ENCODE measurements around the gene EGR4. TPM values are rescaled to one million over a fixed set of nuclear protein-coding genes. Genes with fewer than 3 reads are reported as not detected.
A peak's percentile ranks its signal among the peaks of the same experiment; 100 is the strongest.

The EGR4 gene
- total and polyA plus RNA-seq, 7 donors, result not detected

GRCh38 chr2:73257425-73258125 is 35.8 kb downstream of the EGR4 start:
- Histone ChIP-seq H3K9me3 (no peaks in the 10 kb centered on the region), H3K4me3 (no peak overlapping the region), H3K4me1 (no peaks in the 10 kb centered on the region), H3K36me3 (ENCODE audit: insufficient read depth in 1 of 2, low read depth in 1 of 2) (peaks cover 2 to 27% of the 10 kb centered on the region in 2 donors), H3K27me3 (ENCODE audit: insufficient read depth in 3 of 3, low read length in 2 of 3) (no peaks in the 10 kb centered on the region), H3K27ac (no peak overlapping the region)
- DNase-seq (peak in 1 of 2 donors; percentile 64), ATAC-seq (no peak)
- TF ChIP-seq CTCF (IDR thresholded peaks at IDR 0.05), result no peak
- WGBS, 3 donors, result 65 to 73% (median 68%) methylated on average over 10 of the region's 10 CpGs
- intact Hi-C loops (cut with DNase I), result loop anchor here in 1 of 2 donors (5.0 kb wide), 1 partner anchor 95 kb away; no protein-coding TSS in a partner anchor

- DNase-seq, result no peak
- no peak overlapping the region for H3K27ac ChIP-seq
- no peak for TF ChIP-seq CTCF (IDR thresholded peaks at IDR 0.05)
- no peaks in the 10 kb centered on the region for H3K27me3 ChIP-seq (ENCODE audit: insufficient read depth in 3 of 3, low read length in 2 of 3)
- WGBS, 3 donors, result 83 to 92% (median 91%) methylated on average over 2 of the region's 2 CpGs
- H3K4me3 ChIP-seq, result no peak overlapping the region
- ATAC-seq, result no peak
- peaks cover 2 to 33% of the 10 kb centered on the region in 2 donors for H3K36me3 ChIP-seq (ENCODE audit: insufficient read depth in 1 of 2, low read depth in 1 of 2)
- no peaks in the 10 kb centered on the region for H3K9me3 ChIP-seq
- intact Hi-C loops (cut with DNase I), result loop anchor here in 1 of 2 donors (5.0 kb wide), 1 partner anchor 95 kb away; no protein-coding TSS in a partner anchor
- no peaks in the 10 kb centered on the region for H3K4me1 ChIP-seq
Observed at GRCh38 chr2:73257021-73257420, 36.3 kb downstream of the EGR4 start.

- intact Hi-C loops (cut with DNase I), result loop anchor here in 1 of 2 donors (5.0 kb wide), 1 partner anchor 94 kb away; no protein-coding TSS in a partner anchor
- H3K4me1 ChIP-seq, result no peaks in the 10 kb centered on the region
- no peak for ATAC-seq
- H3K36me3 ChIP-seq (ENCODE audit: insufficient read depth in 1 of 2, low read depth in 1 of 2), result peaks cover 2 to 37% of the 10 kb centered on the region in 2 donors
- no peak for TF ChIP-seq CTCF (IDR thresholded peaks at IDR 0.05)
- H3K9me3 ChIP-seq, result no peaks in the 10 kb centered on the region
- H3K27me3 ChIP-seq (ENCODE audit: insufficient read depth in 3 of 3, low read length in 2 of 3), result no peaks in the 10 kb centered on the region
- H3K27ac ChIP-seq, result no peak overlapping the region
- 47 to 70% (median 69%) methylated on average over 1 of the region's 1 CpG for WGBS, 3 donors
- no peak for DNase-seq
- H3K4me3 ChIP-seq, result no peak overlapping the region
Observed at GRCh38 chr2:73256618-73256922, 36.8 kb downstream of the EGR4 start.

- H3K27ac ChIP-seq, result no peak overlapping the region
- H3K4me3 ChIP-seq, result no peak overlapping the region
- no peak for ATAC-seq
- H3K27me3 ChIP-seq (ENCODE audit: insufficient read depth in 3 of 3, low read length in 2 of 3), result no peaks in the 10 kb centered on the region
- H3K4me1 ChIP-seq, result no peaks in the 10 kb centered on the region
- WGBS, 3 donors, result 60 to 62% (median 61%) methylated on average over 5 of the region's 5 CpGs
- H3K36me3 ChIP-seq (ENCODE audit: insufficient read depth in 1 of 2, low read depth in 1 of 2), result peaks cover 2 to 42% of the 10 kb centered on the region in 2 donors
- no peaks in the 10 kb centered on the region for H3K9me3 ChIP-seq
- TF ChIP-seq CTCF (IDR thresholded peaks at IDR 0.05), result no peak
- DNase-seq, result no peak
- intact Hi-C loops (cut with DNase I), result loop anchor here in 1 of 2 donors (5.0 kb wide), 1 partner anchor 94 kb away; no protein-coding TSS in a partner anchor
Observed at GRCh38 chr2:73255907-73256617, 37.3 kb downstream of the EGR4 start.
